TTC549 (cell line): ENCODE data around the gene IL21R.
"Not testable (repeated sequence)": the region's sequence is repeated elsewhere in the genome, so short reads cannot be mapped to it uniquely, and the experiment has no call there.

Source experiments
- FAIRE-seq: peaks from 2 replicates; lab custom pipeline; 2012; peaks lifted over from hg19 to GRCh38; lab: Jason Lieb, UNC

Gene IL21R

DNA sequence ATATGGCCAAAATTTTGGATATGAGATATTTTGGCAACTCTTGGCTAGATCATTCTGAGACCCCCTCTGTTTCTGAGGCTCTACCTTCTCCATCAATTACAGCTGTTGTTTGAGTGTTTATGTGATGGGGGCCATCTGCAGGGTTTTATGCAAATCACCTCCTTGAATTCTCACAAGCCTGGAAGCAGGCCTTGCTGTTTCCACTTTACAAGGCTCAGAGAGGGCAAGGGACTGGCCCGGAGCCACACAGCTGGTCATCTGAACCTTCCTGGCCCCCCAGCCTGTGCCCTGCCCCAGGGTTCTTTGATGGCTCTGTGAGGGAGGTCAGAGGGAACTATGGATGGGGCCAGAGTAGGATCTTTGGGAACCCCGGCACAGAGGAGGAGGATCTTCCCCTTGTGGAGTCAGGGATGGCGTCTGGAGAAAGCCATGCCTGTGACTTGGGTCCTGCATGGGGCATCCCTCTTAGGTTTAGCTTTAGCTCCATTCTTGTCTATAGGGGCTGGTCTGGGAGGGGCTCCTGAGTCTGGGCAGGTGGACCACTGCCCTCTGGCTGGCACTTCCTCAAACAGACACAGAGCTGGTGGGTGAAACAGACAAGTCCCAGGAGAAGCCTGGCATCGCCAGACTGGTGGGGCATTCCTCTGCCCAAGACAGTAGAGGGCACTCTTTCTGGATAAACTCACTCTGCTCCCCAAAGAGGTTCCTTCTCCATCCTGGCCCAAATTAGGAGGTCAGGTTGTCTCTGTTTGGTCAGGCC lies 26.2 kb downstream of the IL21R start:
- FAIRE-seq, result no peak

DNA sequence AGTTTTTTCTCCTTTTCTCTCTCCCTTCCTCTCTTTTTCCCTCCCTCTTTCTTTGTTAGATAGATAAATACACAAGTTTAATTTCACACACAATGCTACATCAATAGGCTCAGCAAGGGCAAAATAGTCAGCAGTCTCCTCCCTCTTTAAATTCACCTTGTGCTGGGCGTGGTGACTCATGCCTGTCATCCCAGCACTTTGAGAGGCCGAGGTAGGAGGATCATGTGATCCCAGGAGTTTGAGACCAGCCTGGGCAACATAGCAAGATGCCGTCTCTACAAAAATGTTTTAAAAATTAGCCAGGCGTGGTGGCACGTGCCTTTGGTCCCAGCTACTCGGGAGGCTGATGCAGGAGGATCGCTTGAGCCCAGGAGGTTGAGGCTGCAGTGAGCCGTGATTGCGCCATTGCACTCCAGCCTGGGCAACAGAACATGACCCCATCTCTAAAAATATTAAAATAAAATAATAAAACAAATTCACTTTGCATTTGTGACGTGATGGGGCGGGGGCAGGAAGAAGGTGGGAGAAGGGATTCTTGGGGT lies 27.4 kb downstream of the IL21R start:
- no peak for FAIRE-seq

DNA sequence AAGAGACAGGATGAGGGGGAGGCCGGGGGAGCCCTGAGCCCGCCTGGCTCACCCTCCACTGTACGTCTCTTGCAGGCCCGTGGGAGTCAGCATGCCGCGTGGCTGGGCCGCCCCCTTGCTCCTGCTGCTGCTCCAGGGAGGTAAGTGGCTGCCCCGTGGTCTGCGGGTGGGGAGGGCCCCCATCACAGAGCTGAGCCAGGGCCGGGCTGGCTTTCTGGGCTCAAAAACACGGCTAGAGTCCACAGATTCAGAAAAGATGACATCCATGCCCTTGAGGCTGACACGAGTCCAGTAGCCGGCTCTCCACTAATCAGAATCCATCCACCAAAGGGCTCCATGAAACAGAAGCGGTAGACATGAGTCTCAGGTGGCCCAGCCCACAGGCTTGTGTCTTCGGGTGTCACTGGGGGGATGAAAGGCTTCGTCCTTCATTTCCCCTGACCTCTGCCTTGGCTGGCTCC lies 28.0 kb downstream of the IL21R start:
- no peak for FAIRE-seq

GRCh38 chr16:27430512-27430911 lies 28.5 kb downstream of the IL21R start:
- no peak for FAIRE-seq

- no peak for FAIRE-seq
Observed at GRCh38 chr16:27430923-27431484, 29.0 kb downstream of the IL21R start.

GRCh38 chr16:27431773-27432532 lies 30.0 kb downstream of the IL21R start:
- FAIRE-seq, result no peak

- no peak for FAIRE-seq
Observed at GRCh38 chr16:27432558-27432957, 30.6 kb downstream of the IL21R start.

- not testable (repeated sequence) for FAIRE-seq
Observed at GRCh38 chr16:27433191-27433590, 31.2 kb downstream of the IL21R start.

GRCh38 chr16:27433636-27434035 lies 31.7 kb downstream of the IL21R start:
- no peak for FAIRE-seq

DNA sequence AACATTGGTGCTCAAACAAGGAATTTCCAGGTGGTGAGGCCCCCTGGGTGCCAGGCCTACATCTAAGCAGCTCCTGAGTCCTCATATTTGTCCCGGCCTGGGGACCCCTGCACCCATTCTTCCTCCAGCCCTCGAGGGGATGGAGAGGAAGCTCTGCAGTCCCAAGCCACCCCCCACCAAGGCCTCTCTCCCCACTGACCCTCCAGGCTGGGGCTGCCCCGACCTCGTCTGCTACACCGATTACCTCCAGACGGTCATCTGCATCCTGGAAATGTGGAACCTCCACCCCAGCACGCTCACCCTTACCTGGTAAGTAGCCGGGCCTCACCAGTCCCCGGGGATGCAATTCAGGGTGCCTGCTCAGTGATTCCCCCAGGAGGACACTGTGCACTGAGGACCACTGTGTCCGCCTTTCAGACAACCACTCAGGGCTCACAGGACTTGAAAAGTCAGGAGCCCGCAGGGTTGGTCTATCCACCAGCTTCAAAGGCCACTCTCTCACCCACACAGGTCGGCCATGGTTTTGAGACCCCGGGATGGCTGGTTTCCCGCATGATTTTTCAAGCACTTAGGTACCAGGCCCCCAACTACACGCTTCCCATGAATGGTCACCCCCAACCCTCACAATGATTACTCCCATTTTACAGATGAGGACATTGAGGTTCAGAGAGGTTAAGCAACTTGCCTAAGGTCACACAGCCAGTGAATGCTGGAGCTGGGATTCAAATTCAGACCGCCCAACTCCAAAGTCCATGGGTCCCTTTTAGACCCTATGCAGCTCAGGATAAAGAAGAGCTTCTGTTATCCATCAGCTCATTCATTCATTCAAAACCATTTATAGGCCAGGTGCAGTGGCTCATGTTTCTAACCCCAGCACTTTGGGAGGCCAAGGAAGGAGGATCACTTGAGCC lies 32.4 kb downstream of the IL21R start:
- no peak for FAIRE-seq

DNA sequence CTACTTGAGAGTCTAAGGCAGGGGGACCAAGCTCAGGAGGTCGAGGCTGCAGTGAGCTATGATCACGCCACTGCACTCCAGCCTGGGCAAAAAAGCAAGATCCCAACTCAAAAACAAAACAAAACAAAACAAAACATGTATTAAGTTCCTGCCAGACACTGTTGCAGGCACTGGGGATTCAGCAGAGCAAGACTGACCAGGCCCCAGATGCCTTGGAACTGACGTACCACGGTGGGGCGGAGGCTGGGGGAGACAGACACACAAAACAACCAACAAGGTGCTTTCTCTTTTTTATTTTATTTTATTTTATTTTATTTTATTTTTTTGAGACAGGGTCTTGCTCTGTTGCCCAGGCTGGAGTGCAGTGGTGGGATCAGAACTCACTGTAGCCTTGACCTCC lies 33.2 kb downstream of the IL21R start:
- FAIRE-seq, result not testable (repeated sequence)

GRCh38 chr16:27436065-27436464 lies 34.1 kb downstream of the IL21R start:
- no peak for FAIRE-seq

DNA sequence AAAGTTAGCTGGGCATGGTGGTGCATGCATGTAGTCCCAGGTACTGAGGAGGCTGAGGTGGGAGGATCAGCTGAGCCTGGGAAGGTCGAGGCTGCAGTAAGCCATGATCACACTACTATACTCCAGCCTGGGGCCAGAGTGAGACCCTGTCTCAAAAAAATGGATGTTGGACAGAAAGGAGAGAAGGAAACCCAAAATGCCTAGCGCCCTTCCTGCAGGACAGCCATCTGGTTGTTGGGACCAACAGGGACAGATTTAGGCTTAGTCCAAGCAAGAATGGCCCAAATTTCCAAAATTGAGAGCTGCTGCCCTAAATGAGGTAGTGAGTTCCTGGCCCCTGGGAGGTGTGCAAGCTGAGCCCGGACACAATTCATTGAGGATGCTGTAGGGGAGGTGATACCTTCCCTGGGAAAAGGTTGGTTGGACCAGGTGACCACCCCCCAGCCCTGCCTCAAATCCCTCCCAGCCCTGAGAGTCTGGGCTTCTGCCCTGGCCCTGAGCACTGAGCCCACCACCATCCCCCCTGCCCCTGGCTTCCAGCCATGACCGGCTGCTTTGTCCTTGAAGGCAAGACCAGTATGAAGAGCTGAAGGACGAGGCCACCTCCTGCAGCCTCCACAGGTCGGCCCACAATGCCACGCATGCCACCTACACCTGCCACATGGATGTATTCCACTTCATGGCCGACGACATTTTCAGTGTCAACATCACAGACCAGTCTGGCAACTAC lies 35.1 kb downstream of the IL21R start:
- no peak for FAIRE-seq

DNA sequence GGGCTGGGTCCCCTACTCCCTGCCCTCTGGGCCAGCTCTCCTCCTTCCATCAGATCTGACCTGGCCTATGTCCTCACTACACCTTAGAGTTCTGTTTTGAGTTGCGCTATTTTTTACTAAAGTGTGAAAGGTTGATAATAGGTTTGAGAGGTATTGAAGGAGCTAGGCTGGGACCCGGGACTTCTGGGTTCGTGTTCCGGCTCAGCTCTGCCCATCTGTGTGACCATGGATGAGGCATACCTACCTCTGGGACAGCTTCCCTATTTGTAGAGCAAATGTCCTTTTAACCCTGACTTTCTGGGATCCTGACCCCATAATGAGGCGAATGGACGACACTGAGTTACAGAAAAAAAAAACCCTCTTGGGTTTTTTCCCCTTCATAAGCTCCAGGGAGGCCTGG lies 36.0 kb downstream of the IL21R start:
- no peak for FAIRE-seq

DNA sequence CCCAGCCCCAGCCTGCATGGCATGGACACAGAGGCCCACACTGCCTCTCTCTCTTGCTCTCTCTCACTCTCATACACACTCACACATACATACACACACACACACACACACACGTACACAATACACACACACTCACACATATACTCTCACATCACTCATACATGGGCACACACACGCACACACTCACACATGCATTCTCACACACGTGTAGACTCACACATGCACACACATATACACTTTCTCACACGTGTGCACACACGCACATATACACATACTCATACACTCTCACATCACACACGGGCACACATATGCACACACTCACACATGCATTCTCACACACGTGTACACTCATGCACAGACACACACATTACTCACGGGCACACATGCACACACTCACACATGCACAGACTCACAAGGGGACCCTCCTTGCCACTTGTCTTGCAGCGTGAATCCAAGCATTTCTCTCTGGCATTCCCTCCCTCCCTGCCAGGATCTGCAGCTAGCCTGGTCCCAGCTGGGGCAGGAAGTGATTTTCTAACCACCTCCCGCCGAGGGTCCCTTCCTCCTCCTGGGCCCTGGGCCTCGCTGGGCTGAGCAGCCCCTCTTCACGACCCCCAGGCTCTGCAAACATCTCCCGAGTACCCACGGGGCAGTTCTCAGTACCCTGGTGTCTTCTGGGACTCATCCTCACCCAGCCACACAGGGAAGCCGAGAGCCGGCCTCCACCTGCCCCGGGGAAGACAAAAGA lies 37.5 kb downstream of the IL21R start:
- FAIRE-seq, result no peak

- FAIRE-seq, result no peak
Observed at GRCh38 chr16:27441276-27441675, 39.3 kb downstream of the IL21R start.

DNA sequence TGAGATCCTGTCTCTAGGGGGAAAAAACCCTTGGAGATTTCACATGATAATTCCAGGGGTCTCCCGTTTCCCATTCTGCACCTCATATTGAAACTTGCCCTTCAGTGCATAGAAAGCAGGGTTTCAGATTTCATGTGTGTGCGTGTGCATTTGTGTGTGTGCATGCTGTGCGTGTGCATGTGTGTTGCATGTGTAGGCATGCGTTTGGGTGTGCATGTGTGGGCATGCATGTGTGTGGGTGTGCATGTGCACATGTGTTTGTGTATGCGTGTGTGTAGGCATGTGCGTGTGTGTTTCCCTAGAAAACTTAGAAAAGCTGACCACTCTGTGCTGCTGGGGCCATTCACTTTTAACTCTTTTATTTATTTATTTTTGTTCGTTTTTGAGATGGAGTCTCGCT lies 40.0 kb downstream of the IL21R start:
- no peak for FAIRE-seq

- FAIRE-seq, result no peak
Observed at GRCh38 chr16:27444015-27444414, 42.0 kb downstream of the IL21R start.

DNA sequence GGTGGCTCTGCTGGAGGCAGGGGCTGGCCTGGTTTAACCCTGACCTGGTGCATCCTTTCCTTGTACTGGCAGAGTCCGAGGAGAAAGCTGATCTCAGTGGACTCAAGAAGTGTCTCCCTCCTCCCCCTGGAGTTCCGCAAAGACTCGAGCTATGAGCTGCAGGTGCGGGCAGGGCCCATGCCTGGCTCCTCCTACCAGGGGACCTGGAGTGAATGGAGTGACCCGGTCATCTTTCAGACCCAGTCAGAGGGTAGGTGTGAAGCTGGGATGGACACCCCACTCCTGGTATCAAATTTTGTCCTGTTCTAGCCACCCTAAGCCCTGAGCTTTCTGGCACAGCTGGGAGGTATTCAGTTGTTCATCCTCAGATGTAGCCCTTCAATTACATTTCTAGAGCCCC lies 42.5 kb downstream of the IL21R start:
- no peak for FAIRE-seq

GRCh38 chr16:27445502-27446175 lies 43.7 kb downstream of the IL21R start:
- no peak for FAIRE-seq
